GM19238 (cell line): ENCODE data around the gene SF3A2.
A peak's percentile ranks its signal among the peaks of the same experiment; 100 is the strongest.

ENCODE experiments used
- DNase-seq: peaks from one replicate; pipeline ENCODE4 v3.0.0; 2011; ENCODE audit warnings: low spot score; ENCODE audit not compliant: insufficient read length

The SF3A2 gene

GRCh38 chr19:2253106-2254063 is 16.8 kb downstream of the SF3A2 start:
- DNase-seq = peak; percentile 75

- DNase-seq = no peak
Measured at GRCh38 chr19:2254064-2254872, 17.6 kb downstream of the SF3A2 start.

GRCh38 chr19:2255112-2255845 is 18.7 kb downstream of the SF3A2 start:
- no peak for DNase-seq

GRCh38 chr19:2255982-2256685 is 19.5 kb downstream of the SF3A2 start, which contains the start of gene JSRP1:
JSRP1 (minus strand) TSS chr19:2256417; CDS start chr19:2255314, 1,103 bp downstream.
- no peak for DNase-seq

DNA sequence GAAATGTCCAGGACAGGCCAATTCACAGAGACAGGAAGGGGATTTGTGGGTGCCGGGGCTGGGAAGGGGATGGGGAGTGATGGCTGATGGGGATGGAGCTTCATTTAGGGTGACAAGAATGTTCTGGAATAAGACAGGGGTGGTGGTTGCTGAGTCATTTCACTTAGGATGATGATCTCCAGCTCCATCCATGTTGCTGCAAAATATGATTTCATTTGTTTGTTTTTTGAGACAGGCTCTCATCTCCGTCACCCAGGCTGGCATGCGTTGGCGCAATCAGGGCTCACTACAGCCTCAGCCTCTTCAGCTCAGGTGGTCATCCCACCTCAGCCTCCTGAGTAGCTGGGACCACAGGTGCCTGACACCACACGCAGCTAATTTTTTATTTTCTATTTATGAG is 22.7 kb downstream of the SF3A2 start:
- no peak for DNase-seq

- DNase-seq = no peak
Measured at GRCh38 chr19:2260341-2260805, 23.7 kb downstream of the SF3A2 start.

DNA sequence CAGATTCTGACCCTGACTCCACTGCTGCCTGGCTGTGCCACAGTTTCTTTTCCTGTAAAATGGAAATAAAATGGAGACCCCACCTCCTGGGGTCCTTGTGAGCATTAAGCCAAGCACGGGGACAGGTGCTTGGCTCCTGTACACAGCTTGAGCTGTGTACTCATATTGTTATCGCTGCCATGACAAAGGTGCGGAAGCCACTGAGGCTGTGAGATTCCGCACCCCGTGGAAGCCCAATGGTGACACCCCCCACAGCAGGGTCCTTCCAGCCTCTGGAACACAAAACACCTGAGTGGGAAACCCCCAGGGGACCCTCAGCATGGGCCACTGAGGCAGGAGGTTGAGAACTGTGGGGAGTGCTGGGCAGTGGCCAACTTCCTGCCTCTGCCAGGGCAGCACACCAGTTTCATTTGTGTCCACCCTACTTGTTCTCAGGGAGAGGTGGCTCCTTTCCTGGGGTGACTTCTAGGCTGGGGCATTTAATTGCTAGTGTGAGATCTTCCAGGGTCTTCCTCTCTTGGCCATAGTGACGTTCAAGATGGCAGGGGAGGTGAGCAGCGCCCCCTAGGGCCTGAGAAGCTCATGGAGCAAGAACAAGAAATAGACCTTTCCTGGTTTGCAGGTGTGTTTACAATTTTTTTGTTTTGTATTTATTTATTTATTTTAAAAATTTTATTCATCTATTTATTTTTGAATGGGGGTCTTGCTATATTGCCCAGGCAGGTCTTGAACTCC is 25.0 kb downstream of the SF3A2 start:
- no peak for DNase-seq

GRCh38 chr19:2266183-2266993 is 29.8 kb downstream of the SF3A2 start:
- DNase-seq = no peak

- DNase-seq = no peak
Measured at GRCh38 chr19:2268480-2268830, 31.8 kb downstream of the SF3A2 start.

- no peak for DNase-seq
Measured at GRCh38 chr19:2268861-2269243, 32.2 kb downstream of the SF3A2 start.

DNA sequence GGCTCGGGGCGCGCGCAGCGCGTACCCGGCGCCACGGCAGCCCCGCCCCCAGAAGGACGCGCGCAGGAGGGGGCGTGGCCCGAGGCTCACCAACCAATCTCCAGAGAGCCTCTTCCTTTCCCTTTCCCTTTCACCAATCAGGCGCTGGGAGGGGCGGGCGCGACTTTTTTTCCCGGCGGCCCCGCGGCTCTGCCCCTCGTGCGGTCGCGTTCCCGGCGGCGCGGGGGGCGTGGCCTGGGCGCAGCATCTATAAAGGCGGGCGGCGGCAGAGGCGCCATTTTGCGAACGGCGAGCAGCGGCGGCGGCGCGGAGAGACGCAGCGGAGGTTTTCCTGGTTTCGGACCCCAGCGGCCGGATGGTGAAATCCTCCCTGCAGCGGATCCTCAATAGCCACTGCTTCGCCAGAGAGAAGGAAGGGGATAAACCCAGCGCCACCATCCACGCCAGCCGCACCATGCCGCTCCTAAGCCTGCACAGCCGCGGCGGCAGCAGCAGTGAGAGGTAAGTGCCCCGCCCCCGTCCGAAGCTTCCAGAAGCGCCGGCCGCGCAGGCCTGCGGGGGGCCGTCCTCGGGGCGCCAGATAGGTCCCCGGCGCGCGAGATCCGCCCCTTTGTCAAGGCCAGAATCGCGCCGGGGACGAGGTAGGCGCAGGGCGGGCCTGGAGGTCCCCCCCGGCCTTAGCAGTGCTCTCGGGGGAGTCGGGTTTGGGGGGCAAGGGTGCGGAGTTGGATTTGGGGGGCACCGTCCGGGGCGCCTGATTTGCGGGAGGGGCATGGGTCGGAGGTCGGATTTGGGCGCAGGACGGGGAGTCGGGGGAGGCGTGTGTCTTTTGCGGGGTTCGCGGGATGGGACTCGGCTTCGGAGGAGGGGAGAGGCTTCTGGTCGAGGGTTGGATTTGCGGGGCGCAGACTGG is 32.9 kb downstream of the SF3A2 start:
- DNase-seq = peak; percentile 99

- DNase-seq = no peak
Measured at GRCh38 chr19:2270157-2270422, 33.5 kb downstream of the SF3A2 start.

DNA sequence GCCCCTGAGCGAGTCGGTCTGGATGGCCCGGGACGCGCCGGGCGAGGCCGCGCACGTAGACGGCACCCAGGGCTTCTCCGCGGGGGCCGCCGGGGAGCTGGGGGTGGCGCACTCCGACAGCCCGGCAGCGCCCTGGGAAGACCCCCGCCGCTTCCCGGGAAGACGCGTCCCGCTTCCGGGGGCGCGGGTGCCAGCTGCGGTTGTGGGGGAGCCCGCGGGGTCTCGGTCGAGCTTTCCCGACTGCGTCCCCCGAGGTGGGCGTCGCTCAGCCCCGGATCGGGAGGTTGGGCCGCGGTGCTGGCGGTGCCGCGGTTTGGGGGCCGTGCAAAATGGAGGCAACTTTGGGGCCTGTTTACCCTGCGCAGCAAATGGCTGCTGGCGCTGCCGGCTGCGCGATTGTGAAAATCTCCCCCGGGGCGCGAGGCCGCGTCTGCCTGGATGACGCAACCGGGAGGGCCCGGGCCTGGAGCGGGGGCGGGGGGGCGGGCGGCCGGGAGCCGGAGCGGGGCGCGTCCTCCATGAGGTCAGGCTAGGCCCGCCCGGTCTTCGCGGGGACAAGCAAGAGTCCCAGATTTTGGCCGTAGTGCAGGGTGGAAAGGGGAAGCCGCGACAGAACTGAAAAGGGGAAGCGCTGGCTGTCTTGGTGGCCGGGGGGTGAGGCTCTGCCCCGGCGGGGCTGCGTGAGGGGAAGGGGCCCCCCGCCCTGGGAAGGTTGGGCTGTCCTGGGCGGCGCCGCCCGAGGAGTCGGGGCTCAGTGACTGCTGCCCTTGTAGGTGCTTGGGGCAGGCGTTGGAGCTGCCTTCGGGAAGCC is 34.0 kb downstream of the SF3A2 start:
- DNase-seq = no peak

- DNase-seq = no peak
Measured at GRCh38 chr19:2271234-2272103, 34.8 kb downstream of the SF3A2 start.

- peak; percentile 98 for DNase-seq
Measured at GRCh38 chr19:2273356-2274184, 36.9 kb downstream of the SF3A2 start.

- DNase-seq = no peak
Measured at GRCh38 chr19:2274185-2274711, 37.6 kb downstream of the SF3A2 start.
